Measurements from ENCODE around the gene MTMR10.

GRCh38 chr15:30941520-30941919 is 49.9 kb downstream of the MTMR10 start:
- TF ChIP-seq EZH2phosphoT487 (IDR thresholded peaks at IDR 0.05; ENCODE audit: insufficient read depth, low read depth), result no peak
- no peak for TF ChIP-seq EZH2 (IDR thresholded peaks at IDR 0.05; ENCODE audit: insufficient read depth, poor library complexity, severe bottlenecking)
